Lung (tissue), 12 donors: ENCODE data around the gene EIF4E1B. TPM values are rescaled to one million over a fixed set of nuclear protein-coding genes. Genes with fewer than 3 reads are reported as not detected.

Experiments used
- ATAC-seq: fragments of 200-7000 bp; cut with Tn5 transposase; one replicate; pipeline ENCODE4 v1.9.1; 2020; ENCODE audit warnings: moderate number of reproducible peaks; ENCODE audit not compliant: insufficient read depth, low FRiP score
- DNase-seq, 3 donors: peaks; one replicate each; pipeline ENCODE4 v3.0.0-alpha.2; 2013 to 2017
- H3K27ac ChIP-seq, 2 donors: one replicate each; pipeline ENCODE4 v1.5.1; 2013; ENCODE audit warnings: mild to moderate bottlenecking in 2 of 2, moderate library complexity in 2 of 2, control low read depth in 1 of 2, inconsistent platforms in 1 of 2, low read depth in 1 of 2, low read length in 1 of 2
- H3K27me3 ChIP-seq, 3 donors: one replicate each; pipeline ENCODE4 v1.5.1; 2013; ENCODE audit warnings: low read length in 2 of 3; ENCODE audit not compliant: control insufficient read depth in 3 of 3, insufficient read depth in 3 of 3
- H3K36me3 ChIP-seq, 4 donors: one replicate each; pipeline ENCODE4 v1.5.1; 2013; ENCODE audit warnings: low read length in 4 of 4, mild to moderate bottlenecking in 1 of 4, moderate library complexity in 1 of 4; ENCODE audit not compliant: control insufficient read depth in 4 of 4, insufficient read depth in 4 of 4
- H3K4me1 ChIP-seq, 5 donors: one replicate each; pipeline ENCODE4 v1.5.1; 2013; ENCODE audit warnings: low read length in 5 of 5, mild to moderate bottlenecking in 2 of 5, moderate library complexity in 1 of 5; ENCODE audit not compliant: control insufficient read depth in 5 of 5, insufficient read depth in 5 of 5
- H3K4me3 ChIP-seq: one replicate; pipeline ENCODE4 v1.5.1; 2013; ENCODE audit warnings: mild to moderate bottlenecking, control low read depth, moderate library complexity
- H3K9ac ChIP-seq, 2 donors: one replicate each; pipeline ENCODE4 v1.5.1; 2013; ENCODE audit warnings: low read length in 2 of 2, control low read depth in 1 of 2; ENCODE audit not compliant: insufficient read depth in 1 of 2
- H3K9me3 ChIP-seq, 4 donors: one replicate each; pipeline ENCODE4 v1.5.1; 2013; ENCODE audit warnings: low read length in 3 of 4, mild to moderate bottlenecking in 1 of 4, moderate library complexity in 1 of 4; ENCODE audit not compliant: control insufficient read depth in 4 of 4, insufficient read depth in 3 of 4
- CTCF ChIP-seq: IDR thresholded peaks from 2 replicates; pipeline ENCODE4 v1.5.1; 2012; ENCODE audit warnings: mild to moderate bottlenecking; ENCODE audit errors: control extremely low read depth, extremely low read depth
- WGBS, 2 donors: extraction: QIAGEN DNeasy Blood & Tissue Kit; methylation state at CpG; one replicate each; pipeline ENCODE4 v1.1.7; 2013; 5-methylcytosine and 5-hydroxymethylcytosine counted together
- polyA plus RNA-seq, 2 donors: library from polyadenylated mRNA; stranded (reverse); fragments of 200-250 nt; gene quantifications; one replicate each; pipeline ENCODE4 v1.2.1, GENCODE V29; 2013
- total RNA-seq, 2 donors: library from RNA; depleted of rRNA in 1 of 2; stranded (reverse); fragments of >200 nt in 1 of 2; gene quantifications; one replicate each; pipeline ENCODE4 v1.2.1, GENCODE V29; 2014 to 2021
- donor health status: control.
- donor health status: control.
- donor health status: Bipolar disorder and iron deficiency.
- donor health status: healthy.
- donor health status: DM: yes; HTN: yes; CAD: no.

EIF4E1B gene
- total and polyA plus RNA-seq, 4 donors: not detected

GRCh38 chr5:176677209-176677939, 46.9 kb downstream of the EIF4E1B start:
- peak; percentile 55 to 70 (median 69) for DNase-seq
- no peak for TF ChIP-seq CTCF
- peaks cover 0 to 2% (median 0%) of the 10 kb centered on the region in 4 donors for H3K9me3 ChIP-seq
- H3K4me1 ChIP-seq: peaks cover 0 to 36% (median 4%) of the 10 kb centered on the region in 5 donors
- WGBS, 2 donors: 78 to 88% methylated on average over 12 of the region's 12 CpGs
- no peak overlapping the region for H3K27ac ChIP-seq
- peaks cover 0 to 30% (median 14%) of the 10 kb centered on the region in 3 donors for H3K27me3 ChIP-seq
- H3K36me3 ChIP-seq: no peaks in the 10 kb centered on the region
- H3K9ac ChIP-seq: no peak overlapping the region
- H3K4me3 ChIP-seq: no peak overlapping the region
- no peak for ATAC-seq

DNA sequence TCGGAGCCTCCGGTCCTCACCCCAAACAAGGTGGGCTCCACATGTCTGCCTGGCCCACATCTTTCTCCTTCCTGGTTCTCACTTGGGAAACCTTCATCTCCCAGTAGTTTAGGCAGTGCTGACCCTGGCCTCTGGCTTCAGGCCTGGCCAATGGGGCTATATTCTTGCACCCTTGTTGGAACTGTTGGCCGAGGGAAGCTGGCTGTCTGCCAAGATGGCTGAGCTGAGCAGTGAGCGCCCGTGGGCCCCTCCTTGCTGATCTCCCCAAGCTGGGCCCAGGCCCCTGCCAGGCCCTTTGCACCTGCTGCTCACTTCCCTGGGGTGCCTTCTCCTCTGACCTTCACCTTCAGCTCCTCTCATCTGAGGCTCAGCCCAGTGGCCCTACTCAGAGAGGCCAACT, 48.1 kb downstream of the EIF4E1B start:
- H3K27me3 ChIP-seq: peaks cover 0 to 42% (median 22%) of the 10 kb centered on the region in 3 donors
- no peak for ATAC-seq

GRCh38 chr5:176679365-176680225, 49.1 kb downstream of the EIF4E1B start:
- no peak overlapping the region for H3K27ac ChIP-seq
- peaks cover 0 to 4% (median 0%) of the 10 kb centered on the region in 4 donors for H3K9me3 ChIP-seq
- DNase-seq: peak; percentile 61 to 79 (median 77)
- WGBS, 2 donors: 28 to 32% methylated on average over 31 of the region's 31 CpGs
- H3K4me1 ChIP-seq: peaks cover 0 to 36% (median 4%) of the 10 kb centered on the region in 5 donors
- no peak for TF ChIP-seq CTCF
- peaks cover 0 to 43% (median 22%) of the 10 kb centered on the region in 3 donors for H3K27me3 ChIP-seq
- ATAC-seq: no peak
- H3K36me3 ChIP-seq: no peaks in the 10 kb centered on the region
- H3K9ac ChIP-seq: no peak overlapping the region
- H3K4me3 ChIP-seq: no peak overlapping the region

More for the DNA sequence above, 48.1 kb downstream of the EIF4E1B start:
- WGBS, 2 donors: 71 to 74% methylated on average over 5 of the region's 5 CpGs
- H3K9me3 ChIP-seq: peaks cover 0 to 2% (median 0%) of the 10 kb centered on the region in 4 donors
- peak in 1 of 3 donors; percentile 11 for DNase-seq
- no peak overlapping the region for H3K9ac ChIP-seq
- H3K27ac ChIP-seq: no peak overlapping the region
- H3K4me1 ChIP-seq: peaks cover 0 to 36% (median 4%) of the 10 kb centered on the region in 5 donors
- H3K36me3 ChIP-seq: no peaks in the 10 kb centered on the region
- no peak overlapping the region for H3K4me3 ChIP-seq
- TF ChIP-seq CTCF: no peak
